Hematopoietic multipotent progenitor cell treated with erythropoietin and hydrocortisone succinate and interleukin-3 and kit ligand, for 15 days (in vitro differentiated cells): Measurements from ENCODE around the gene SLC35D2.
"Not testable (repeated sequence)": the region's sequence is repeated elsewhere in the genome, so short reads cannot be mapped to it uniquely, and the experiment has no call there.

ENCODE experiments used
- DNase-seq: peaks from one replicate; pipeline ENCODE4 v3.0.0-alpha.2; 2015; ENCODE audit warnings: low spot score

Gene SLC35D2

GRCh38 chr9:96400132-96400910, 16.8 kb upstream of the SLC35D2 start:
- DNase-seq, result no peak

- DNase-seq, result no peak
Observed at GRCh38 chr9:96399325-96399633, 15.8 kb upstream of the SLC35D2 start.

- DNase-seq, result no peak
Observed at GRCh38 chr9:96398582-96399324, 15.2 kb upstream of the SLC35D2 start.

- DNase-seq, result no peak
Observed at GRCh38 chr9:96395964-96396363, 12.5 kb upstream of the SLC35D2 start.

GRCh38 chr9:96394832-96395496, 11.5 kb upstream of the SLC35D2 start:
- no peak for DNase-seq

- no peak for DNase-seq
Observed at GRCh38 chr9:96392263-96392662, 8.8 kb upstream of the SLC35D2 start.

GRCh38 chr9:96391021-96391765, 7.7 kb upstream of the SLC35D2 start:
- DNase-seq, result no peak

GRCh38 chr9:96388144-96388543, 4.6 kb upstream of the SLC35D2 start:
- DNase-seq, result no peak

- no peak for DNase-seq
Observed at GRCh38 chr9:96386157-96386556, 2.6 kb upstream of the SLC35D2 start.

GRCh38 chr9:96382839-96383164, 709 bp downstream of the SLC35D2 start:
- no peak for DNase-seq

GRCh38 chr9:96382175-96382574, 1.3 kb downstream of the SLC35D2 start:
- no peak for DNase-seq

- no peak for DNase-seq
Observed at GRCh38 chr9:96381696-96382095, 1.8 kb downstream of the SLC35D2 start.

GRCh38 chr9:96381125-96381524, 2.4 kb downstream of the SLC35D2 start:
- no peak for DNase-seq

GRCh38 chr9:96379461-96379860, 4.0 kb downstream of the SLC35D2 start:
- DNase-seq, result no peak

- no peak for DNase-seq
Observed at GRCh38 chr9:96378187-96378586, 5.3 kb downstream of the SLC35D2 start.

GRCh38 chr9:96376891-96377874, 6.3 kb downstream of the SLC35D2 start:
- DNase-seq, result no peak

- DNase-seq, result not testable (repeated sequence)
Observed at GRCh38 chr9:96375507-96375906, 8.0 kb downstream of the SLC35D2 start.

GRCh38 chr9:96367943-96368342, 15.6 kb downstream of the SLC35D2 start:
- DNase-seq, result no peak

- DNase-seq, result peak; percentile 28
Observed at GRCh38 chr9:96363175-96363967, 20.1 kb downstream of the SLC35D2 start.

GRCh38 chr9:96362119-96362518, 21.4 kb downstream of the SLC35D2 start:
- DNase-seq, result not testable (repeated sequence)
